HL-60 (cell line): ENCODE measurements around the gene GRB10.

Source experiments
- DNase-seq, 2 experiments: peaks; one replicate each; pipeline ENCODE4 v3.0.0-alpha.2; 2010 to 2020; ENCODE audit warnings: low read depth in 1 of 2, low spot score in 1 of 2
- H3K27ac ChIP-seq: fragments of 250-450 bp; sonication (Bioruptor Pico); replicated peaks from 2 replicates; pipeline ENCODE4 v1.5.1; 2020; ENCODE audit warnings: mild to moderate bottlenecking, moderate library complexity
- H3K27me3 ChIP-seq: fragments of 250-450 bp; sonication (Bioruptor Pico); 2 replicates; pipeline ENCODE4 v1.5.1; 2021; ENCODE audit warnings: mild to moderate bottlenecking, moderate library complexity; ENCODE audit not compliant: insufficient read depth, poor library complexity, severe bottlenecking
- H3K4me3 ChIP-seq: replicated peaks from 2 replicates; pipeline ENCODE4 v1.5.1; 2011; ENCODE audit warnings: mild to moderate bottlenecking, control low read depth, low read length; ENCODE audit not compliant: insufficient read depth
- GABPA ChIP-seq: IDR thresholded peaks from 2 replicates; pipeline ENCODE4 v1.6.1; 2012; ENCODE audit warnings: low read depth
- POLR2AphosphoS5 ChIP-seq: IDR thresholded peaks from 2 replicates; pipeline ENCODE4 v1.6.1; 2012; ENCODE audit warnings: low read depth
- SPI1 ChIP-seq: IDR thresholded peaks from 2 replicates; pipeline ENCODE4 v1.6.1; 2012; ENCODE audit warnings: low read depth, mild to moderate bottlenecking, borderline replicate concordance
- TF ChIP-seq, protein P1 (sequence below): IDR thresholded peaks from 2 replicates; pipeline ENCODE4 v1.6.1; 2012; ENCODE audit warnings: low read depth; ENCODE audit not compliant: insufficient replicate concordance
- TF ChIP-seq, protein P2 (sequence below): IDR thresholded peaks from one replicate; pipeline ENCODE4 v1.5.1; 2011; ENCODE audit warnings: low read length, control low read depth, inconsistent platforms; ENCODE audit not compliant: insufficient read depth

The GRB10 gene

DNA sequence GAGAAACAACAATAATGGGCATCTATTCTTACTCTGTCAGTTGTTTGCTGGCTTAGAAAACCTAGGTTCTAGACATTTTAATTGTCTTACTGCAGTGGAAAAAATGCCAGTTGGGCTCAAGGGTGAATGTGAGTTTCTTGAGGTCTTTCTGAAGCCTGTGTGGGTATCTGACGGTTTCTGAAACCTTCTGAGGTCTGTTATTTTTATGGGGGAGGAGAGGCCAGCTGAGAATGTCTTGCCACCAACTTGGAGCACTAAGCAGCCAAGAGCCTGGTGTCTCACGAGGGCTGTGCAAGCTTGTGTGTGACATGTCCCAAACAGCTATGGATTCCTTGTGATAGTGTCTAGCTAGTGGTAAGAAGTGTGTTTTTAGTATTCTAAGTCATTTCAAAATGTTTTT is 193.3 kb downstream of the GRB10 start:
- no peak for TF ChIP-seq GABPA
- TF ChIP-seq, protein P1, sequence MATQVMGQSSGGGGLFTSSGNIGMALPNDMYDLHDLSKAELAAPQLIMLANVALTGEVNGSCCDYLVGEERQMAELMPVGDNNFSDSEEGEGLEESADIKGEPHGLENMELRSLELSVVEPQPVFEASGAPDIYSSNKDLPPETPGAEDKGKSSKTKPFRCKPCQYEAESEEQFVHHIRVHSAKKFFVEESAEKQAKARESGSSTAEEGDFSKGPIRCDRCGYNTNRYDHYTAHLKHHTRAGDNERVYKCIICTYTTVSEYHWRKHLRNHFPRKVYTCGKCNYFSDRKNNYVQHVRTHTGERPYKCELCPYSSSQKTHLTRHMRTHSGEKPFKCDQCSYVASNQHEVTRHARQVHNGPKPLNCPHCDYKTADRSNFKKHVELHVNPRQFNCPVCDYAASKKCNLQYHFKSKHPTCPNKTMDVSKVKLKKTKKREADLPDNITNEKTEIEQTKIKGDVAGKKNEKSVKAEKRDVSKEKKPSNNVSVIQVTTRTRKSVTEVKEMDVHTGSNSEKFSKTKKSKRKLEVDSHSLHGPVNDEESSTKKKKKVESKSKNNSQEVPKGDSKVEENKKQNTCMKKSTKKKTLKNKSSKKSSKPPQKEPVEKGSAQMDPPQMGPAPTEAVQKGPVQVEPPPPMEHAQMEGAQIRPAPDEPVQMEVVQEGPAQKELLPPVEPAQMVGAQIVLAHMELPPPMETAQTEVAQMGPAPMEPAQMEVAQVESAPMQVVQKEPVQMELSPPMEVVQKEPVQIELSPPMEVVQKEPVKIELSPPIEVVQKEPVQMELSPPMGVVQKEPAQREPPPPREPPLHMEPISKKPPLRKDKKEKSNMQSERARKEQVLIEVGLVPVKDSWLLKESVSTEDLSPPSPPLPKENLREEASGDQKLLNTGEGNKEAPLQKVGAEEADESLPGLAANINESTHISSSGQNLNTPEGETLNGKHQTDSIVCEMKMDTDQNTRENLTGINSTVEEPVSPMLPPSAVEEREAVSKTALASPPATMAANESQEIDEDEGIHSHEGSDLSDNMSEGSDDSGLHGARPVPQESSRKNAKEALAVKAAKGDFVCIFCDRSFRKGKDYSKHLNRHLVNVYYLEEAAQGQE: no peak
- no peak for TF ChIP-seq SPI1
- TF ChIP-seq POLR2AphosphoS5: no peak
- TF ChIP-seq, protein P2, sequence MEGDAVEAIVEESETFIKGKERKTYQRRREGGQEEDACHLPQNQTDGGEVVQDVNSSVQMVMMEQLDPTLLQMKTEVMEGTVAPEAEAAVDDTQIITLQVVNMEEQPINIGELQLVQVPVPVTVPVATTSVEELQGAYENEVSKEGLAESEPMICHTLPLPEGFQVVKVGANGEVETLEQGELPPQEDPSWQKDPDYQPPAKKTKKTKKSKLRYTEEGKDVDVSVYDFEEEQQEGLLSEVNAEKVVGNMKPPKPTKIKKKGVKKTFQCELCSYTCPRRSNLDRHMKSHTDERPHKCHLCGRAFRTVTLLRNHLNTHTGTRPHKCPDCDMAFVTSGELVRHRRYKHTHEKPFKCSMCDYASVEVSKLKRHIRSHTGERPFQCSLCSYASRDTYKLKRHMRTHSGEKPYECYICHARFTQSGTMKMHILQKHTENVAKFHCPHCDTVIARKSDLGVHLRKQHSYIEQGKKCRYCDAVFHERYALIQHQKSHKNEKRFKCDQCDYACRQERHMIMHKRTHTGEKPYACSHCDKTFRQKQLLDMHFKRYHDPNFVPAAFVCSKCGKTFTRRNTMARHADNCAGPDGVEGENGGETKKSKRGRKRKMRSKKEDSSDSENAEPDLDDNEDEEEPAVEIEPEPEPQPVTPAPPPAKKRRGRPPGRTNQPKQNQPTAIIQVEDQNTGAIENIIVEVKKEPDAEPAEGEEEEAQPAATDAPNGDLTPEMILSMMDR: no peak
- Histone ChIP-seq H3K27ac (no peak overlapping the region), H3K4me3 (no peak overlapping the region), H3K27me3 (no peaks in the 10 kb centered on the region)
- no peak for DNase-seq

DNA sequence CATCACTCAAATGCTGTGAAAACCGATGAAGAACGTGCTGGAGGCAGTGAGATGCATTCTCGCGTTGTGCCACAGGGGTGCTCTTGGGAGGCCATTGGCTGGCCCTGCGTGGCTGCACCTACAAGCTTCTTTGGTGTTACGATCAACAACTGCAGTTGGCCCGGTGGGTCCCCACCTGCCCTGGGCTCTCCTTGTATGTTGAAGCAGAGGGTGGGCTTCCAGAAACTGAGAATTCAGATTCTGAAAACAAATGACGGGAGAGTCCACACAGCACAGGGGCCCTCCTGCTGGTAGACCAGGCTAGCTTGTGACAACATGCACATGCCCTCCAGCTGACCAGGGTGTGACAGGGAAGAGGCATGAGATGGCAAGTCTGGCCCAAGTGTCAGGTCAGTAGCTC is 193.8 kb downstream of the GRB10 start:
- peak in 1 of 2 experiments; percentile 11 for DNase-seq
- no peak overlapping the region for H3K27ac ChIP-seq
- TF ChIP-seq, protein P2: peak; percentile 7
- TF ChIP-seq POLR2AphosphoS5 (no peak), GABPA (no peak)
- H3K4me3 ChIP-seq: no peak overlapping the region
- H3K27me3 ChIP-seq: no peaks in the 10 kb centered on the region

DNA sequence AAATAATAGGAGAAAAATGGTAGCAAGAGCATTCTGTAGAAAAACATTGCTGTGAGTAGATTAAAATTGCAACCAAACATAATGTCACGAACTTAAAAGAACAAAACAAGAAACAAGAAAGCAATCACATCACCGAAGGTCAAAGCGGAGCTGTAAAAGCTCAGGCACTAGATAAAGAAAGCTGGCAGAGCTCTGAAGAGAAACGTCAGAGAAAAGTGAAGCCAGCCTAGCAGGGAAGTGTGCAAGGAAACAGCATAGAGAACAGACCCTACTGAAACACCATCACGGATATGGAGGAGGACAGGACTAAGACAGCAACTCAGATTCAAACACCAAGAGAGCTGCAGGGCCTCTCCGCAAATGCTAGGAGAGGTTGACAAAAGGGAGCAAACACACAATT is 195.0 kb downstream of the GRB10 start:
- no peak for DNase-seq
- H3K27ac ChIP-seq: no peak overlapping the region
- no peak overlapping the region for H3K4me3 ChIP-seq
- no peak for TF ChIP-seq GABPA
- no peak for TF ChIP-seq SPI1
- TF ChIP-seq, protein P1: no peak
- no peak for TF ChIP-seq POLR2AphosphoS5
- TF ChIP-seq, protein P2: no peak
- H3K27me3 ChIP-seq: no peaks in the 10 kb centered on the region

DNA sequence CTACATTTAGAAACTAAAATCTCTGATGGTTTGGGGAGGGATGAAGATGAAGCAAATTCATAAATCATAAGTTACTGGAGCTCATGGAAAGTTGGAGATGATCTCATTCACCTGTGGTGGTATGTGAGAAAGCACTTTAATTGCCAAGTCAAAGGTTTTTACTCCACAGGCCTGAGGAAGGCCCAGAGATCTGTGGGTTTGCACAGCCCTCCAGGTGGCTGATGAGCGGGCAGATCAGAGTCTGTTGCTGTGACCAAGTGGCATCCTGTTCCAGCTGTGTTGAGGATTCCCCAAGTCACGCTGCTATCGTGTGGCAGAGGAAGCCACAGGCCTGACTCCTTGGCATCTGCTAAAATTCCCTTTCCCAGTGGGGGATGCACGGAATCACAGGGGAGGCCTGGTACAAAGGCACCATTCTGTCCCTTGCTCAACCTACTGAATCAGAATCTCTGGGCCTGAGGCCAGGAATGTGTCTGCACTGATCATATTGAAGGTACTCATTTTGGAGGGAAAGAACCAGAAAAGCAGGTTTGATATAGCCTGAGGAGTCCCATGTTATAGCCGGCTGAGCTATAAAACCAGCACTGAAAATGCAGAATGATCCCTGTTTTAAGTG is 197.8 kb downstream of the GRB10 start:
- DNase-seq: no peak
- H3K27me3 ChIP-seq: no peaks in the 10 kb centered on the region
- H3K4me3 ChIP-seq: no peak overlapping the region
- no peak overlapping the region for H3K27ac ChIP-seq
- no peak for TF ChIP-seq GABPA
- no peak for TF ChIP-seq POLR2AphosphoS5
- TF ChIP-seq SPI1: no peak
- TF ChIP-seq, protein P2: no peak
- TF ChIP-seq, protein P1: no peak
